ENCODE data around the gene ARFRP1. TPM values are rescaled to one million over a fixed set of nuclear protein-coding genes. Genes with fewer than 3 reads are reported as not detected.
A peak's percentile ranks its signal among the peaks of the same experiment; 100 is the strongest.

The ARFRP1 gene
- total and polyA plus RNA-seq, 2 of the 13 experiments (the other 11 are each of a cell fraction or from before 2014, with no cell fraction given), result 32.0 to 51.1 TPM

DNA sequence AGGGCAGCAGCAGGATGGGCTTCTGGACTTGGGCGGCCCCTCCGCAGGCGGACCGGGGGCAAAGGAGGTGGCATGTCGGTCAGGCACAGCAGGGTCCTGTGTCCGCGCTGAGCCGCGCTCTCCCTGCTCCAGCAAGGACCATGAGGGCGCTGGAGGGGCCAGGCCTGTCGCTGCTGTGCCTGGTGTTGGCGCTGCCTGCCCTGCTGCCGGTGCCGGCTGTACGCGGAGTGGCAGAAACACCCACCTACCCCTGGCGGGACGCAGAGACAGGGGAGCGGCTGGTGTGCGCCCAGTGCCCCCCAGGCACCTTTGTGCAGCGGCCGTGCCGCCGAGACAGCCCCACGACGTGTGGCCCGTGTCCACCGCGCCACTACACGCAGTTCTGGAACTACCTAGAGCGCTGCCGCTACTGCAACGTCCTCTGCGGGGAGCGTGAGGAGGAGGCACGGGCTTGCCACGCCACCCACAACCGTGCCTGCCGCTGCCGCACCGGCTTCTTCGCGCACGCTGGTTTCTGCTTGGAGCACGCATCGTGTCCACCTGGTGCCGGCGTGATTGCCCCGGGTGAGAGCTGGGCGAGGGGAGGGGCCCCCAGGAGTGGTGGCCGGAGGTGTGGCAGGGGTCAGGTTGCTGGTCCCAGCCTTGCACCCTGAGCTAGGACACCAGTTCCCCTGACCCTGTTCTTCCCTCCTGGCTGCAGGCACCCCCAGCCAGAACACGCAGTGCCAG is 11.0 kb downstream of the ARFRP1 start, which contains the start of gene TNFRSF6B (continued):
- TF ChIP-seq, protein P1, sequence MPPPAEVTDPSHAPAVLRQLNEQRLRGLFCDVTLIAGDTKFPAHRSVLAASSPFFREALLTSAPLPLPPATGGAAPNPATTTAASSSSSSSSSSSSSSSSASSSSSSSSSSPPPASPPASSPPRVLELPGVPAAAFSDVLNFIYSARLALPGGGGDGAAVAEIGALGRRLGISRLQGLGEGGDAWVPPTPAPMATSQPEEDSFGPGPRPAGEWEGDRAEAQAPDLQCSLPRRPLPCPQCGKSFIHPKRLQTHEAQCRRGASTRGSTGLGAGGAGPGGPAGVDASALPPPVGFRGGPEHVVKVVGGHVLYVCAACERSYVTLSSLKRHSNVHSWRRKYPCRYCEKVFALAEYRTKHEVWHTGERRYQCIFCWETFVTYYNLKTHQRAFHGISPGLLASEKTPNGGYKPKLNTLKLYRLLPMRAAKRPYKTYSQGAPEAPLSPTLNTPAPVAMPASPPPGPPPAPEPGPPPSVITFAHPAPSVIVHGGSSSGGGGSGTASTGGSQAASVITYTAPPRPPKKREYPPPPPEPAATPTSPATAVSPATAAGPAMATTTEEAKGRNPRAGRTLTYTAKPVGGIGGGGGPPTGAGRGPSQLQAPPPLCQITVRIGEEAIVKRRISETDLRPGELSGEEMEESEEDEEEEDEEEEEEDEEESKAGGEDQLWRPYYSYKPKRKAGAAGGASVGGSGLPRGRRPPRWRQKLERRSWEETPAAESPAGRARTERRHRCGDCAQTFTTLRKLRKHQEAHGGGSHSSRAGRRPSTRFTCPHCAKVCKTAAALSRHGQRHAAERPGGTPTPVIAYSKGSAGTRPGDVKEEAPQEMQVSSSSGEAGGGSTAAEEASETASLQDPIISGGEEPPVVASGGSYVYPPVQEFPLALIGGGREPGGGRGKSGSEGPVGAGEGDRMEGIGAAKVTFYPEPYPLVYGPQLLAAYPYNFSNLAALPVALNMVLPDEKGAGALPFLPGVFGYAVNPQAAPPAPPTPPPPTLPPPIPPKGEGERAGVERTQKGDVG (CRISPR knock-in tag; IDR thresholded peaks at IDR 0.05; ENCODE audit: borderline replicate concordance), result no peak
- TF ChIP-seq PHF21A (CRISPR knock-in tag; IDR thresholded peaks at IDR 0.05), result no peak
- TF ChIP-seq ZNF589 (CRISPR knock-in tag; conservative IDR thresholded peaks at IDR 0.05), result 0 out of 2 replicates have a peak, but pooled peaks have one; percentile 42
- no peak for TF ChIP-seq ETV6 (CRISPR knock-in tag; conservative IDR thresholded peaks at IDR 0.05)
- TF ChIP-seq FIP1L1 (IDR thresholded peaks at IDR 0.05; ENCODE audit: borderline replicate concordance, insufficient read depth, low read depth, low read length), result no peak
- TF ChIP-seq, protein P2, sequence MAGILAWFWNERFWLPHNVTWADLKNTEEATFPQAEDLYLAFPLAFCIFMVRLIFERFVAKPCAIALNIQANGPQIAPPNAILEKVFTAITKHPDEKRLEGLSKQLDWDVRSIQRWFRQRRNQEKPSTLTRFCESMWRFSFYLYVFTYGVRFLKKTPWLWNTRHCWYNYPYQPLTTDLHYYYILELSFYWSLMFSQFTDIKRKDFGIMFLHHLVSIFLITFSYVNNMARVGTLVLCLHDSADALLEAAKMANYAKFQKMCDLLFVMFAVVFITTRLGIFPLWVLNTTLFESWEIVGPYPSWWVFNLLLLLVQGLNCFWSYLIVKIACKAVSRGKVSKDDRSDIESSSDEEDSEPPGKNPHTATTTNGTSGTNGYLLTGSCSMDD (CRISPR knock-in tag; IDR thresholded peaks at IDR 0.05), result no peak
- TF ChIP-seq MAF1 (CRISPR knock-in tag; IDR thresholded peaks at IDR 0.05; ENCODE audit: borderline replicate concordance), result no peak
- peak; percentile 43 for TF ChIP-seq HNRNPLL (IDR thresholded peaks at IDR 0.05; ENCODE audit: low read depth, low read length, poor library complexity, severe bottlenecking)
- no peak for TF ChIP-seq ZNF430 (CRISPR knock-in tag; IDR thresholded peaks at IDR 0.05)
- no peak for TF ChIP-seq TSC22D2 (CRISPR knock-in tag; IDR thresholded peaks at IDR 0.05; ENCODE audit: borderline replicate concordance)
- TF ChIP-seq, protein P3, sequence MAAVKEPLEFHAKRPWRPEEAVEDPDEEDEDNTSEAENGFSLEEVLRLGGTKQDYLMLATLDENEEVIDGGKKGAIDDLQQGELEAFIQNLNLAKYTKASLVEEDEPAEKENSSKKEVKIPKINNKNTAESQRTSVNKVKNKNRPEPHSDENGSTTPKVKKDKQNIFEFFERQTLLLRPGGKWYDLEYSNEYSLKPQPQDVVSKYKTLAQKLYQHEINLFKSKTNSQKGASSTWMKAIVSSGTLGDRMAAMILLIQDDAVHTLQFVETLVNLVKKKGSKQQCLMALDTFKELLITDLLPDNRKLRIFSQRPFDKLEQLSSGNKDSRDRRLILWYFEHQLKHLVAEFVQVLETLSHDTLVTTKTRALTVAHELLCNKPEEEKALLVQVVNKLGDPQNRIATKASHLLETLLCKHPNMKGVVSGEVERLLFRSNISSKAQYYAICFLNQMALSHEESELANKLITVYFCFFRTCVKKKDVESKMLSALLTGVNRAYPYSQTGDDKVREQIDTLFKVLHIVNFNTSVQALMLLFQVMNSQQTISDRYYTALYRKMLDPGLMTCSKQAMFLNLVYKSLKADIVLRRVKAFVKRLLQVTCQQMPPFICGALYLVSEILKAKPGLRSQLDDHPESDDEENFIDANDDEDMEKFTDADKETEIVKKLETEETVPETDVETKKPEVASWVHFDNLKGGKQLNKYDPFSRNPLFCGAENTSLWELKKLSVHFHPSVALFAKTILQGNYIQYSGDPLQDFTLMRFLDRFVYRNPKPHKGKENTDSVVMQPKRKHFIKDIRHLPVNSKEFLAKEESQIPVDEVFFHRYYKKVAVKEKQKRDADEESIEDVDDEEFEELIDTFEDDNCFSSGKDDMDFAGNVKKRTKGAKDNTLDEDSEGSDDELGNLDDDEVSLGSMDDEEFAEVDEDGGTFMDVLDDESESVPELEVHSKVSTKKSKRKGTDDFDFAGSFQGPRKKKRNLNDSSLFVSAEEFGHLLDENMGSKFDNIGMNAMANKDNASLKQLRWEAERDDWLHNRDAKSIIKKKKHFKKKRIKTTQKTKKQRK (IDR thresholded peaks at IDR 0.05; ENCODE audit: low read length), result no peak
- TF ChIP-seq NFIC (IDR thresholded peaks at IDR 0.05; ENCODE audit: low read length), result no peak
- TF ChIP-seq ZNF577 (CRISPR knock-in tag; IDR thresholded peaks at IDR 0.05; ENCODE audit: borderline replicate concordance, low read depth), result no peak
- TF ChIP-seq, protein P4, sequence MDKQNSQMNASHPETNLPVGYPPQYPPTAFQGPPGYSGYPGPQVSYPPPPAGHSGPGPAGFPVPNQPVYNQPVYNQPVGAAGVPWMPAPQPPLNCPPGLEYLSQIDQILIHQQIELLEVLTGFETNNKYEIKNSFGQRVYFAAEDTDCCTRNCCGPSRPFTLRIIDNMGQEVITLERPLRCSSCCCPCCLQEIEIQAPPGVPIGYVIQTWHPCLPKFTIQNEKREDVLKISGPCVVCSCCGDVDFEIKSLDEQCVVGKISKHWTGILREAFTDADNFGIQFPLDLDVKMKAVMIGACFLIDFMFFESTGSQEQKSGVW (CRISPR knock-in tag; IDR thresholded peaks at IDR 0.05; ENCODE audit: borderline replicate concordance), result no peak
- TF ChIP-seq SOX5 (CRISPR knock-in tag; IDR thresholded peaks at IDR 0.05; ENCODE audit: borderline replicate concordance), result peak; percentile 28; the same call in 1 of the 2 replicates
